Body of pancreas (tissue), 4 donors: ENCODE data around the gene IFNGR2.

Source experiments
- CTCF ChIP-seq, 7 experiments: fragments of 450-650 bp in 4 of 7; fragments of 200-600 bp in 3 of 7; sonication (generic) in 3 of 7; IDR thresholded peaks; one replicate each; pipeline ENCODE4 v1.5.1; 2016 to 2019; ENCODE audit warnings: antibody characterized with exemption in 7 of 7
- POLR2A ChIP-seq, 3 donors: fragments of 450-650 bp; IDR thresholded peaks; one replicate each; pipeline ENCODE4 v1.6.1; 2016; ENCODE audit warnings: antibody characterized with exemption in 3 of 3, mild to moderate bottlenecking in 2 of 3

- no peak for TF ChIP-seq POLR2A (IDR thresholded peaks at IDR 0.05)
- peak; percentile 38 to 68 (median 57) for TF ChIP-seq CTCF (IDR thresholded peaks at IDR 0.05)
Measured at GRCh38 chr21:33374450-33375096, 28.6 kb upstream of the IFNGR2 start.
